GM23338 (cell line): ENCODE results near the gene UBE3B. TPM values are rescaled to one million over a fixed set of nuclear protein-coding genes. Genes with fewer than 3 reads are reported as not detected.

ENCODE experiments used
- ATAC-seq: fragments of 200-7000 bp; cut with Tn5 transposase; 3 replicates; pipeline ENCODE4 v1.9.1; 2020
- DNase-seq: peaks from one replicate; pipeline ENCODE4 v3.0.0-alpha.2; 2015; ENCODE audit warnings: low spot score
- H2AFZ ChIP-seq: fragments of 200-600 bp; sonication (generic); 2 replicates; pipeline ENCODE4 v1.8.0; 2016; ENCODE audit warnings: antibody characterized with exemption, mild to moderate bottlenecking, moderate library complexity
- H3F3A ChIP-seq: fragments of 200-600 bp; sonication (generic); replicated peaks from 2 replicates; pipeline ENCODE4 v1.8.0; 2017; ENCODE audit warnings: antibody characterized with exemption, mixed run types, low read depth
- H3K27ac ChIP-seq: fragments of 200-600 bp; sonication (generic); 2 replicates; pipeline ENCODE4 v1.6.1; 2016; ENCODE audit warnings: low read depth
- H3K27me3 ChIP-seq: fragments of 200-600 bp; sonication (generic); 2 replicates; pipeline ENCODE4 v1.8.0; 2016; ENCODE audit warnings: mild to moderate bottlenecking, mixed run types, moderate library complexity; ENCODE audit not compliant: insufficient read depth
- H3K36me3 ChIP-seq: fragments of 200-600 bp; sonication (generic); 2 replicates; pipeline ENCODE4 v1.8.0; 2016; ENCODE audit warnings: mild to moderate bottlenecking; ENCODE audit not compliant: insufficient read depth
- H3K4me1 ChIP-seq: fragments of 200-600 bp; sonication (generic); 2 replicates; pipeline ENCODE4 v1.8.0; 2016; ENCODE audit warnings: mild to moderate bottlenecking, moderate library complexity; ENCODE audit not compliant: insufficient read depth
- H3K4me2 ChIP-seq: fragments of 200-600 bp; sonication (generic); 2 replicates; pipeline ENCODE4 v1.7.1; 2017; ENCODE audit warnings: mixed run types
- H3K4me3 ChIP-seq: fragments of 200-600 bp; sonication (generic); 2 replicates; pipeline ENCODE4 v1.6.1; 2016; ENCODE audit warnings: mixed run types
- H3K79me2 ChIP-seq: fragments of 200-600 bp; sonication (generic); replicated peaks from 2 replicates; pipeline ENCODE4 v1.8.0; 2017; ENCODE audit warnings: mild to moderate bottlenecking; ENCODE audit not compliant: insufficient read depth
- H3K9me2 ChIP-seq: fragments of 200-600 bp; sonication (generic); 2 replicates; pipeline ENCODE4 v1.8.0; 2017; ENCODE audit not compliant: insufficient read depth
- H4K20me1 ChIP-seq: fragments of 200-600 bp; sonication (generic); replicated peaks from 2 replicates; pipeline ENCODE4 v1.8.0; 2017; ENCODE audit warnings: mild to moderate bottlenecking; ENCODE audit not compliant: insufficient read depth
- H3K27ac Mint-ChIP-seq: 2 replicates; pipeline ENCODE4 v1.8.0; 2020; ENCODE audit warnings: inconsistent platforms, mild to moderate bottlenecking, moderate library complexity, mixed read lengths
- H3K27me3 Mint-ChIP-seq: 3 replicates; pipeline ENCODE4 v1.8.0; 2022; ENCODE audit warnings: low read depth, mild to moderate bottlenecking, moderate library complexity, mixed read lengths, inconsistent platforms; ENCODE audit not compliant: insufficient read depth, poor library complexity
- H3K36me3 Mint-ChIP-seq: 3 replicates; pipeline ENCODE4 v1.8.0; 2021; ENCODE audit warnings: low read depth, mild to moderate bottlenecking, inconsistent platforms, moderate library complexity, mixed read lengths
- H3K4me1 Mint-ChIP-seq: 3 replicates; pipeline ENCODE4 v1.8.0; 2020; ENCODE audit warnings: mild to moderate bottlenecking, inconsistent platforms, mixed read lengths
- H3K4me3 Mint-ChIP-seq: 3 replicates; pipeline ENCODE4 v1.8.0; 2021; ENCODE audit warnings: moderate library complexity, mild to moderate bottlenecking, inconsistent platforms, mixed read lengths
- H3K9me3 Mint-ChIP-seq: 3 replicates; pipeline ENCODE4 v1.8.0; 2020; ENCODE audit warnings: moderate library complexity, mild to moderate bottlenecking, inconsistent platforms, mixed read lengths
- CREB1 ChIP-seq: fragments of 250-450 bp; sonication (Bioruptor Pico); IDR thresholded peaks from 2 replicates; pipeline ENCODE4 v1.5.0; 2020; ENCODE audit warnings: low read depth, mild to moderate bottlenecking, moderate library complexity
- CTCF ChIP-seq, 2 experiments: fragments of 200-600 bp in 1 of 2; sonication (generic) in 1 of 2; conservative IDR thresholded peaks; 2 replicates each; pipeline versions ENCODE4 v1.5.1 to v1.6.1; 2016 to 2017; ENCODE audit warnings: antibody characterized with exemption in 2 of 2, low read depth in 2 of 2, mild to moderate bottlenecking in 2 of 2, moderate library complexity in 1 of 2
- ETS1 ChIP-seq: IDR thresholded peaks from 2 replicates; pipeline ENCODE4 v1.6.1; 2016; ENCODE audit warnings: antibody characterized with exemption
- EZH2 ChIP-seq: fragments of 200-600 bp; sonication (generic); IDR thresholded peaks from one replicate; pipeline ENCODE4 v1.8.0; 2017; ENCODE audit warnings: antibody characterized with exemption, mild to moderate bottlenecking, low read depth; ENCODE audit not compliant: unreplicated experiment
- EZH2phosphoT487 ChIP-seq: fragments of 200-600 bp; sonication (generic); IDR thresholded peaks from one replicate; pipeline ENCODE4 v1.8.1; 2018; ENCODE audit warnings: antibody characterized with exemption; ENCODE audit not compliant: unreplicated experiment
- JUNB ChIP-seq: IDR thresholded peaks from one replicate; pipeline ENCODE4 v1.6.1; 2016; ENCODE audit warnings: antibody characterized with exemption; ENCODE audit not compliant: unreplicated experiment
- NANOG ChIP-seq: IDR thresholded peaks from 2 replicates; pipeline ENCODE4 v1.6.1; 2016; ENCODE audit warnings: antibody characterized with exemption, borderline replicate concordance
- POLR2AphosphoS5 ChIP-seq: IDR thresholded peaks from 2 replicates; pipeline ENCODE4 v1.6.1; 2016; ENCODE audit warnings: antibody characterized with exemption, low read depth
- REST ChIP-seq: IDR thresholded peaks from one replicate; pipeline ENCODE4 v1.6.1; 2018; ENCODE audit warnings: antibody characterized with exemption; ENCODE audit not compliant: unreplicated experiment
- STAT1 ChIP-seq: IDR thresholded peaks from one replicate; pipeline ENCODE4 v1.6.1; 2016; ENCODE audit warnings: antibody characterized with exemption; ENCODE audit not compliant: unreplicated experiment
- ZNF114 ChIP-seq: fragments of 250-450 bp; sonication (Bioruptor Pico); IDR thresholded peaks from 2 replicates; pipeline ENCODE4 v1.5.0; 2020; ENCODE audit warnings: mild to moderate bottlenecking, moderate library complexity
- ZNF331 ChIP-seq: fragments of 250-450 bp; sonication (Bioruptor Pico); IDR thresholded peaks from 2 replicates; pipeline ENCODE4 v1.5.0; 2020; ENCODE audit warnings: low read depth, mild to moderate bottlenecking, moderate library complexity
- ZNF462 ChIP-seq: fragments of 250-450 bp; sonication (Bioruptor Pico); IDR thresholded peaks from 2 replicates; pipeline ENCODE4 v1.5.0; 2020; ENCODE audit warnings: mild to moderate bottlenecking, moderate library complexity
- polyA plus RNA-seq: library from polyadenylated mRNA; unstranded; fragments of >200 nt; fragmentation: Nextera tagmentation; extraction: Ambion mirVana; gene quantifications from 2 replicates; pipeline ENCODE4 v1.2.1, GENCODE V29; 2016
- total RNA-seq: library from RNA; depleted of rRNA; stranded (reverse); fragments of >200 nt; shearing (Covaris generic); gene quantifications from 2 replicates; pipeline ENCODE4 v1.2.3, GENCODE V29; 2014

UBE3B gene
- total and polyA plus RNA-seq, 2 experiments from 2014 or later: 20.8 TPM

- H3K4me1 ChIP-seq: peaks cover 4% of the 10 kb centered on the region; the same call in 1 of the 2 replicates
- no peak overlapping the region for H3K27ac Mint-ChIP-seq
- peaks cover 26% of the 10 kb centered on the region for H3K36me3 Mint-ChIP-seq
- H3K27me3 Mint-ChIP-seq: peaks cover 8% of the 10 kb centered on the region
- no peaks in the 10 kb centered on the region; the same call in 1 of the 2 replicates for H3K36me3 ChIP-seq
- no peak for TF ChIP-seq STAT1
- TF ChIP-seq POLR2AphosphoS5: no peak
- TF ChIP-seq EZH2phosphoT487: no peak
- TF ChIP-seq REST: no peak
- TF ChIP-seq ZNF114: no peak
- TF ChIP-seq ZNF462: no peak
- no peak for TF ChIP-seq CREB1 (CRISPR knock-in tag)
- no peak for TF ChIP-seq ZNF331 (CRISPR knock-in tag)
- no peak for TF ChIP-seq JUNB
- no peak for TF ChIP-seq NANOG
- no peak for TF ChIP-seq ETS1
- no peak for TF ChIP-seq EZH2
- TF ChIP-seq CTCF (conservative IDR thresholded peaks at IDR 0.05; ENCODE audit: low read depth in 2 of 2): no peak
- H2AFZ ChIP-seq: no peak overlapping the region
- no peak overlapping the region for H3K27ac ChIP-seq
- H3K4me2 ChIP-seq: no peak overlapping the region
- H4K20me1 ChIP-seq: no peaks in the 10 kb centered on the region
- no peaks in the 10 kb centered on the region for H3K27me3 ChIP-seq
- DNase-seq (no peak), ATAC-seq (no peak)
- H3K4me1 Mint-ChIP-seq: peaks cover 5% of the 10 kb centered on the region
- no peak overlapping the region for H3K4me3 Mint-ChIP-seq
- H3K9me3 Mint-ChIP-seq: no peaks in the 10 kb centered on the region
- no peak overlapping the region for H3K4me3 ChIP-seq
- no peaks in the 10 kb centered on the region for H3F3A ChIP-seq
- H3K9me2 ChIP-seq: peaks cover 5% of the 10 kb centered on the region; the same call in 1 of the 2 replicates
- H3K79me2 ChIP-seq: no peaks in the 10 kb centered on the region
Measured at GRCh38 chr12:109567967-109568366, 90.5 kb downstream of the UBE3B start.
